Right lobe of liver (tissue), 6 donors: ENCODE measurements around the gene HLF. TPM values are rescaled to one million over a fixed set of nuclear protein-coding genes. Genes with fewer than 3 reads are reported as not detected.

Source experiments
- ATAC-seq, 4 donors: fragments of 200-7000 bp; cut with Tn5 transposase; one replicate each; pipeline ENCODE4 v1.9.1; 2020; ENCODE audit warnings: mild to moderate bottlenecking in 4 of 4, moderate library complexity in 4 of 4
- DNase-seq, 3 donors: peaks; one replicate each; pipeline ENCODE4 v3.0.0-alpha.2; 2020
- H3K27ac ChIP-seq, 3 donors: fragments of 200-600 bp; one replicate each; pipeline ENCODE4 v1.8.0; 2022
- H3K27me3 ChIP-seq, 2 donors: fragments of 200-600 bp; one replicate each; pipeline ENCODE4 v1.8.0; 2022
- H3K36me3 ChIP-seq, 4 donors: fragments of 200-600 bp; sonication (generic) in 1 of 4; one replicate each; pipeline versions ENCODE4 v1.5.1 to v1.8.0; 2017 to 2022; ENCODE audit warnings: control low read depth in 1 of 4
- H3K4me1 ChIP-seq, 4 donors: fragments of 200-600 bp; sonication (generic) in 1 of 4; one replicate each; pipeline versions ENCODE4 v1.5.1 to v1.8.0; 2017 to 2022; ENCODE audit warnings: control low read depth in 1 of 4
- H3K4me3 ChIP-seq, 3 donors: fragments of 200-600 bp; one replicate each; pipeline ENCODE4 v1.8.0; 2022
- H3K9me3 ChIP-seq, 4 donors: fragments of 200-600 bp; sonication (generic) in 1 of 4; one replicate each; pipeline versions ENCODE4 v1.5.1 to v1.8.0; 2017 to 2022; ENCODE audit warnings: control low read depth in 1 of 4
- POLR2A ChIP-seq: fragments of 450-650 bp; IDR thresholded peaks from one replicate; pipeline ENCODE4 v1.6.1; 2017; ENCODE audit warnings: antibody characterized with exemption, mild to moderate bottlenecking
- WGBS: methylation state at CpG from one replicate; pipeline ENCODE4 v1.1.6; 2018; ENCODE audit warnings: low coverage, low lambda C conversion rate; ENCODE audit not compliant: insufficient coverage; ENCODE audit errors: missing lambda C conversion rate; 5-methylcytosine and 5-hydroxymethylcytosine counted together
- intact Hi-C, 2 donors: fragments of 100-400 bp; cut with DNase I; formaldehyde crosslinking; loops; one replicate each; pipeline versions ENCODE4 v1.11.2 to v1.14.1; 2022
- total RNA-seq, 6 experiments: library from RNA; depleted of rRNA in 2 of 6; stranded (reverse); fragments of >200 nt in 2 of 6; fragmentation: NEBNext Ultra II Directional in 3 of 6; extraction: Animal tissue kit (Norgen Biotek cat#: 25700) in 3 of 6; gene quantifications; one replicate each; pipeline versions ENCODE4 v1.1.0 to v1.2.4, GENCODE V29; 2016 to 2023
- TF ChIP-seq, protein P1 (sequence below), 4 donors: fragments of 200-600 bp in 3 of 4; fragments of 450-650 bp in 1 of 4; IDR thresholded peaks; one replicate each; pipeline versions ENCODE4 v1.5.1 to v1.8.0; 2016 to 2022; ENCODE audit warnings: antibody characterized with exemption in 4 of 4, mild to moderate bottlenecking in 2 of 4
- donor health status: DM: no; HTN: yes; CAD: no.
- donor health status: DM: no; HTN: no; CAD: no.
- donor health status: DM: no; HTN: no; CAD: no.
- donor health status: DM: no; HTN: yes; CAD: no.
- donor health status: DM: no; HTN: yes; CAD: no.

Gene HLF
- total RNA-seq, 6 experiments from 2014 or later, result 16.4 to 96.9 (median 42.6) TPM

GRCh38 chr17:55290492-55291113 is 25.8 kb downstream of the HLF start:
- TF ChIP-seq, protein P1, sequence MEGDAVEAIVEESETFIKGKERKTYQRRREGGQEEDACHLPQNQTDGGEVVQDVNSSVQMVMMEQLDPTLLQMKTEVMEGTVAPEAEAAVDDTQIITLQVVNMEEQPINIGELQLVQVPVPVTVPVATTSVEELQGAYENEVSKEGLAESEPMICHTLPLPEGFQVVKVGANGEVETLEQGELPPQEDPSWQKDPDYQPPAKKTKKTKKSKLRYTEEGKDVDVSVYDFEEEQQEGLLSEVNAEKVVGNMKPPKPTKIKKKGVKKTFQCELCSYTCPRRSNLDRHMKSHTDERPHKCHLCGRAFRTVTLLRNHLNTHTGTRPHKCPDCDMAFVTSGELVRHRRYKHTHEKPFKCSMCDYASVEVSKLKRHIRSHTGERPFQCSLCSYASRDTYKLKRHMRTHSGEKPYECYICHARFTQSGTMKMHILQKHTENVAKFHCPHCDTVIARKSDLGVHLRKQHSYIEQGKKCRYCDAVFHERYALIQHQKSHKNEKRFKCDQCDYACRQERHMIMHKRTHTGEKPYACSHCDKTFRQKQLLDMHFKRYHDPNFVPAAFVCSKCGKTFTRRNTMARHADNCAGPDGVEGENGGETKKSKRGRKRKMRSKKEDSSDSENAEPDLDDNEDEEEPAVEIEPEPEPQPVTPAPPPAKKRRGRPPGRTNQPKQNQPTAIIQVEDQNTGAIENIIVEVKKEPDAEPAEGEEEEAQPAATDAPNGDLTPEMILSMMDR (IDR thresholded peaks at IDR 0.05), result no peak
- TF ChIP-seq POLR2A, result no peak
- intact Hi-C loops, result no loop called here
- peak overlapping the region in 1 of 3 donors; percentile 31 for H3K27ac ChIP-seq
- ATAC-seq (no peak), DNase-seq (no peak)
- H3K4me1 ChIP-seq, result peaks cover 0 to 52% (median 21%) of the 10 kb centered on the region in 4 donors
- 79% methylated on average over 5 of the region's 5 CpGs for WGBS
- H3K4me3 ChIP-seq, result no peak overlapping the region
- H3K36me3 ChIP-seq, result peaks cover 0 to 23% (median 11%) of the 10 kb centered on the region in 4 donors
- no peaks in the 10 kb centered on the region for H3K9me3 ChIP-seq
- no peaks in the 10 kb centered on the region for H3K27me3 ChIP-seq

GRCh38 chr17:55291114-55291507 is 26.4 kb downstream of the HLF start:
- Histone ChIP-seq H3K27me3 (no peaks in the 10 kb centered on the region), H3K9me3 (no peaks in the 10 kb centered on the region), H3K4me3 (no peak overlapping the region), H3K36me3 (peaks cover 0 to 23% (median 11%) of the 10 kb centered on the region in 4 donors), H3K27ac (no peak overlapping the region), H3K4me1 (peaks cover 0 to 55% (median 23%) of the 10 kb centered on the region in 4 donors)
- TF ChIP-seq POLR2A, result no peak
- TF ChIP-seq, protein P1 (IDR thresholded peaks at IDR 0.05), result no peak
- intact Hi-C loops, result no loop called here
- 73% methylated on average over 1 of the region's 1 CpG for WGBS
- DNase-seq (no peak), ATAC-seq (no peak)

DNA sequence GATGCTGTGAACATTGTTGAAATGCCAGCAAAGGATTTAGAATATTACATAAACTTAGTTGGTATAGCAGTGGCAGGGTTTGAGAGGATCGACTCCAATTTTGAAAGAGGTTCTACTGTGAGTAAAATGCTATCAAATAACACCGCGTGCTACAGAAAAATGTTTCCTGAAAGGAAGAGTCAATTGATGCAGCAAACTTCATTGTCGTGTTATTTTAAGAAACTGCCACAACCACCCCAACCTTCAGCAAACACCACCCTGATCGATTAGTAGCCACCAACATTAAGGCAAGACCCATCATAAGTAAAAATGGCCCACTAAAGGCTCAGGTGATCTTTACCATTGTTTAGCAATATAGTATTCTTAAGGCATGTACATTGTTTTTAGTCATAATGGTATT is 27.3 kb downstream of the HLF start:
- ATAC-seq, result no peak
- H3K4me1 ChIP-seq, result peaks cover 0 to 54% (median 21%) of the 10 kb centered on the region in 4 donors
- H3K36me3 ChIP-seq, result peaks cover 0 to 23% (median 11%) of the 10 kb centered on the region in 4 donors
- H3K9me3 ChIP-seq, result no peaks in the 10 kb centered on the region
- H3K27ac ChIP-seq, result no peak overlapping the region
- TF ChIP-seq, protein P1 (IDR thresholded peaks at IDR 0.05), result no peak
- no peak for TF ChIP-seq POLR2A
- 88% methylated on average over 5 of the region's 5 CpGs for WGBS
- intact Hi-C loops, result no loop called here
- H3K4me3 ChIP-seq, result no peak overlapping the region
- no peaks in the 10 kb centered on the region for H3K27me3 ChIP-seq
- DNase-seq, result no peak

GRCh38 chr17:55294042-55294751 is 29.4 kb downstream of the HLF start:
- TF ChIP-seq POLR2A, result no peak
- TF ChIP-seq, protein P1 (IDR thresholded peaks at IDR 0.05), result no peak
- intact Hi-C loops, result no loop called here
- peak overlapping the region in 2 of 3 donors; percentile 69 to 84 for H3K27ac ChIP-seq
- no peak for ATAC-seq
- H3K4me1 ChIP-seq, result peaks cover 0 to 33% (median 14%) of the 10 kb centered on the region in 4 donors
- H3K27me3 ChIP-seq, result no peaks in the 10 kb centered on the region
- no peak for DNase-seq
- H3K4me3 ChIP-seq, result no peak overlapping the region
- 64% methylated on average over 12 of the region's 13 CpGs for WGBS
- H3K36me3 ChIP-seq, result peaks cover 0 to 23% (median 11%) of the 10 kb centered on the region in 4 donors
- H3K9me3 ChIP-seq, result no peaks in the 10 kb centered on the region
